GM19351 (cell line): ENCODE results near the gene ABHD17C.

ENCODE experiments used
- ATAC-seq: cut with Tn5 transposase; IDR thresholded peaks from one replicate; pipeline ENCODE4 v1.9.1; 2021; ENCODE audit warnings: mild to moderate bottlenecking, moderate library complexity; ENCODE audit not compliant: unreplicated experiment

Gene ABHD17C

GRCh38 chr15:80689294-80689693, 5.8 kb upstream of the ABHD17C start:
- ATAC-seq = no peak

GRCh38 chr15:80689716-80690115, 5.4 kb upstream of the ABHD17C start:
- no peak for ATAC-seq

DNA sequence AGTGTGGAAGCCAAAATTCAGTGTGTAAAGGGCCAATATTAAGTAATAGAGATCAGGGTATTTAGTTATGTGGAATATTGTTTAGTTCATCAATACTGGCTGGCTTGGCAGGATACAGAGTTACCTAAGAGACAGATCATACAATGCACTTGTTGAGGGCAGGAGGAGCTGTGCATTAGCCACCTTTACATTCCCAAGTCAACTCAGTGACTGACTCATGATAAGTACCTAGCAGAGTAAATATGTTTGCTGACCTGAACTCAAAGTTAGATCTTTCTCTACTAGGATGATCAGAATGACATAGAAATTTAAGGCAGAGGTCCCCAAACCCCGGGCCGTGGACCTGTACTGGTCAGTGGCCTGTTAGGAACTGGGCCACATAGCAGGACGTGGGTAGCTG, 3.5 kb upstream of the ABHD17C start:
- ATAC-seq = no peak

- no peak for ATAC-seq
Observed at GRCh38 chr15:80693682-80694610, 1.2 kb upstream of the ABHD17C start.

GRCh38 chr15:80694611-80695098, 455 bp upstream of the ABHD17C start:
- ATAC-seq = peak; percentile 33

GRCh38 chr15:80695911-80696661, 976 bp downstream of the ABHD17C start:
- peak; percentile 2 for ATAC-seq

DNA sequence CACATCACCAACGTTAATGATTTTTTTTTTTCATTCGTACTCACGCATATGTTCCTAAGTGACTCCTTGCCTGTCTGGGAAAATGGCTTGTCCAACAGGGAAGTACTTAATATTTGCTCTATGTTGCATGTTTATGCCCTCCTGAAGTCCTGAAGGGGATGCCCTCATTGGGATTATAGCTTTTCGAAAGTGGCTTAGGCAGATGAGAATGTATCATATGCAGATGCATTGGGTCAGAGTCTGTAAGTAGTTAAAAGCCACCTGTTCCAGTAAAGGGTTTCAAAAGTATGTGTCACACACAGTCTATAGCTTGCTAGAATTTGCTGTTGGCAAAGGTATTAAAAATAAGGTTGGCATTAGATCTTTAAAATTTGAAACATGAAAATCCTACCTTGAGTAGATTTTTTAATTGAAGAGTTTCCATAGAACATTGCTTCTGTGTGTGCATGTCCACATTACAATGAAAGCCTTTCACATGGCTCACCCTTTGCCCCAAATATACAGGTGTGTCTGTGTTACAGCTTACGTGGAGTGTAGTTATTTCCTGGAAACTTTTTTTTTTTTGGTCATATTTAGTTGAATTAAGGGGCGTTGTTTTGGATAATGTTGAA, 2.1 kb downstream of the ABHD17C start:
- no peak for ATAC-seq

DNA sequence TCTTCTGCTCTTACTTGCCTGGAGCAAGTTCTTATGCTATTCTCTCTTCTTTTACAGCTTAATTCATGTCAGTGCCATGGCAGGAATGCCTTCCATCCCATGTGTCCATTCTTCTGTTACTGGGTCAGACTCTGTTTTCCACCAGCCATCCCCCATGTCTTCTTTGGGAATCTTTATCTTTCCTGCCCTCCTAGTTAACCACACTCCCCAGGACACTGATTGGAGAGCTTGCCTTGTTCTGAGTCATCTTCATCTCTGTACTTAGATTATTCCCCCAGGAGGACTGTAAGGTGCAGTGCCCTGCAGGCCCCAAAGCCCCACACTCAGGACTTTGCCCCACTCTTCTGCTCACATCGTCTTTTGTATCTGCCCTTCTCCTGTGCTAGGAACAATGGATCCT, 3.6 kb downstream of the ABHD17C start:
- no peak for ATAC-seq

GRCh38 chr15:80699981-80700380, 4.9 kb downstream of the ABHD17C start:
- ATAC-seq = no peak

DNA sequence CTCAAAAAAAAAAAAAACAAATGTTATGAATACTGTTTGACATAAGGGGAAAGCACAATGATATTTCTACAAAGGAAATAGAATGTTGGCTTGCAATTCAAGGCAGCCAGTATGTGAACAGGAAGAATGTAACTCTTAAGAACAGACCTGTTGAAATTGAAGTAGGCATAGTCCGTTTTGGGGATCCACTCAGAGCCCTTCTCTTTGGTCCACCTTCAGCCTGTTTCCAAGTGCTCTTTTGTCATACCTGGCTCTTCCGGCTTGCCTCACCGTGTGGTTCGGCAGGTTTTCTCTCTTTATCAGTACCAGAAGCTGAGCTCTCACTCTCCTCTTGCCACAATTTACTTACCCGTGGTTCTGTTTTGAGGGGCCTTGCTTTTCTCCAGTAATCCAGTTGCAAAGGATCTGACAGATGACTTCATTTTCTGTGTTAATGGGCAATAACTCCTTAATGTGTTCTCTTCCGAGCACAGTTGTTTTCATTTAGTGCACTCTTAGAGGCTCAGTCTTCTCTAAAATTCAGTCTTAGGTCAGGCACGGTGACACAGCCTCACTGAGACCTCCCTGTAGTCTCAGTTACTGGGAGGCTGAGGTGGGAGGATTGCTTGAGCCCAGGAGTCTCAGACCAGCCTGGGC, 6.7 kb downstream of the ABHD17C start:
- no peak for ATAC-seq

DNA sequence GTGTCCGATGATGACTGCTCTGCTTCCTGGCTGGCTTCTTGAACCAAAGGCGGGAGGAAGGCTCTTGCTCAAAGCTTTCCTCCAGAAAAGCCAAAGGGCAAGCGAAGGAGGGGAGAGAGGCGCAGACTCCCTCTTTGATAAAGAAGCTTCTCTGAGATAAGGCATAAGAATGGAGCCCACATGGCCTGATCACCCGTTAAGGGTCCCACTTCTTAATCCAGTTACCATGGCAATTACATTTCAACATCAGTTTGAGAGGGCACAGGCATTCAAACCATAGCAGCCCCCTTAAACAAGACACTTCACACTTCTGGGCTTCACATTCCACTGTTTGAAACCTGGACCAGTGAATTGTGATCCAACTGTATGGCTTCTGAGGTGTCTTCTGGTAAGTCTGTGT, 8.0 kb downstream of the ABHD17C start:
- ATAC-seq = no peak

GRCh38 chr15:80703965-80704364, 8.9 kb downstream of the ABHD17C start:
- ATAC-seq = no peak

DNA sequence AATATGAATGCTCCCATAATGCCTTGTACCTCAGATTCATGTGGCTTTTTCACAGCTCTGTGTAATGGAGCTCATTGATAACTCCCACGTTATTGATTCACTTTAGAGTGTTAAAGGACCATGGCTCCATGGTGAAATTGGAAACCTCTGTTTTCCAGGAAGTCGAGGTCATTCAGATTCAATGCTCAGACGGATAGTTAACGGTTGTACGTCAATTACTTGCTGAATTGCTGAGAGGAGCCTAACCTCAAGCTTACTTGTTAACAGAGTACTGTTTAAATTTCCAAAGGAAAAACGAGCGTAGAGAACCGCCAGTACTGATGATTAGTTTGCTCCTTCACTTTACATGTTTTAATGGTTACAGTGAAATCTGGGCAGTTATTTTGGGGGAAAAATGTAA, 11.1 kb downstream of the ABHD17C start:
- ATAC-seq = no peak

GRCh38 chr15:80709542-80709941, 14.4 kb downstream of the ABHD17C start:
- no peak for ATAC-seq

GRCh38 chr15:80710635-80711554, 15.8 kb downstream of the ABHD17C start:
- no peak for ATAC-seq

GRCh38 chr15:80711886-80712285, 16.8 kb downstream of the ABHD17C start:
- no peak for ATAC-seq

DNA sequence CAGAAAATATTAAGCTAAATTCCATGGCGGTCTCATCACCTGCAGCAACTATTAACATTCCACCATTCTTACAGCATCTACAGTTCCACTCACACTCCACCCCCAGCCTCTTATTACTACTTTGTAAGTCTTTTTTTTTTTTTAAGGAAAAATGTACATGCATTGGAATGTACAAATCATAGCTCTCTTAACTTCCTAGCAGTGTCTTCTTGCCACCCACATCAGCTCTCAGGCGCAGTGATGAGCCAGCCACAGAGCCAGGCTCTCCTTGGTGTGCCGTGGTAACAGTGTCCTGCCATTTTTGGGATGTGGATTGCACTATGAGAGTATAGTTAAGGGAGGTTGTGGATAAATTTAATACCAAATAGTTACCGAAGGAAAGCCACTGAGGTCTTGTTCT, 17.8 kb downstream of the ABHD17C start:
- no peak for ATAC-seq

DNA sequence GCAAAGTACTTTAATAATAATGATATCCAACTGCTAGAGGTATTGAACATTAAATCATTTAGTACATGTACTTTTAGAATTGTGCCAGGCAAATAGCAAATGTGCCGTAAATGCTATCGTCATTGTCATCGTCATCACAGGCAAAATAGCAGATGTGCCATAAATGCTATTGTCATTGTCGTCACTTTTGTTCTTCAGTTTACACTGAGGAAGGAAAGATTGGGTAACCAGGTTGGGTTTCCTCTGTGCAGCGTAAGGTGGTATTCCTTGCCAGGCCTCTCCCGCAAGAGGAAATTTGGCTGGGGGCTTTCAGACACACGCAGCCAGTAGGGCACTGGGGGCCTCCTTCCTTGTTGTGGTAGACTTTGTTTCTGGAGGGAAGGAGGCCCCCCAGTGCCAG, 26.4 kb downstream of the ABHD17C start:
- no peak for ATAC-seq

DNA sequence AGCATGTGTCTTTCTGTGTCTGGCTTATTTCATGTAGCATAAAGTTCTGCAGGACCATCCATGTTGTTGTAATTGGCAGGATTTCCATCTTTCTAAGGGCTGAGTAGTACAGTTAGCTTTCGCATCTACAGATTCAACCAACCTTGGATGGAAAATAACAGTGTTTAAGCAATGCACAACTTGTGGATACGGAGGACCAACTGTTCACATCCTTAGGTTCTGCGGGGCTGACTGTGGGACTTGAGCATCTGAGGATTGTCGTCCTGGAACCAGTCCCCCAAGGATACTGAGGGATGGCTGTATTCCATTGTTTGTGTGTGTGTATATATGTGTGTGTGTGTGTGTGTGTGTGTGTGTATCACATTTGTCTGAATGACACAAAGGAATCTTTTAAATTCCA, 27.7 kb downstream of the ABHD17C start:
- no peak for ATAC-seq

GRCh38 chr15:80727196-80727595, 32.1 kb downstream of the ABHD17C start:
- ATAC-seq = no peak
